Stomach (tissue), 4 donors: ENCODE data around the gene SYNE3.

ENCODE experiments used
- EP300 ChIP-seq: sonication (generic); formaldehyde crosslinking; IDR thresholded peaks from one replicate; pipeline ENCODE4 v1.6.1; 2017; ENCODE audit warnings: antibody characterized with exemption
- POLR2A ChIP-seq, 4 donors: fragments of 450-650 bp; IDR thresholded peaks; one replicate each; pipeline ENCODE4 v1.6.1; 2016; ENCODE audit warnings: antibody characterized with exemption in 4 of 4, control low read depth in 2 of 4, mild to moderate bottlenecking in 1 of 4, moderate library complexity in 1 of 4
- POLR2AphosphoS5 ChIP-seq, 3 donors: sonication (generic); formaldehyde crosslinking; IDR thresholded peaks; one replicate each; pipeline ENCODE4 v1.6.1; 2016; ENCODE audit warnings: antibody characterized with exemption in 3 of 3
- TF ChIP-seq, protein P1 (sequence below), 7 experiments: fragments of 450-650 bp in 4 of 7; fragments of 200-600 bp in 3 of 7; sonication (generic) in 3 of 7; IDR thresholded peaks; one replicate each; pipeline ENCODE4 v1.5.1; 2016 to 2019; ENCODE audit warnings: antibody characterized with exemption in 7 of 7, control low read depth in 2 of 7, mild to moderate bottlenecking in 1 of 7

DNA sequence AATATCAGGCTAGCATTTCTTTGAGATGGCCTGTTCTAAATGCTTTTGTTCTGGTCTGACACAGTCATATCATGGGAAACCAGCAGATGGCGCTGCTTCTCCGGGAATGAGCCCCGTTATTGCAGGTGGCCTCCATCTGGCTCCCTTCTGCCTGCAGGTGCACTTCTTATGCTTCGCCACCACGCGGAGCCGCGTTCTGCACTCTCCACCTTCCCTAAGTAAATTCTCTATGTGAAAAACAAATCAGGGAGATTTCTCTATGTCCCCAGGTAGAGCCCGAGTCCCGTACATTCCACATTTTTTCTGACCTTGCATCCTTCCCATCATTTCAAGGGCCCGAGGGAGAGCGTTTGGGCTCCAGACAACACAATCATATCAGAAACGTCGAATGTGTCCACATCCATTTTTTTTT, 44.6 kb upstream of the SYNE3 start:
- TF ChIP-seq, protein P1, sequence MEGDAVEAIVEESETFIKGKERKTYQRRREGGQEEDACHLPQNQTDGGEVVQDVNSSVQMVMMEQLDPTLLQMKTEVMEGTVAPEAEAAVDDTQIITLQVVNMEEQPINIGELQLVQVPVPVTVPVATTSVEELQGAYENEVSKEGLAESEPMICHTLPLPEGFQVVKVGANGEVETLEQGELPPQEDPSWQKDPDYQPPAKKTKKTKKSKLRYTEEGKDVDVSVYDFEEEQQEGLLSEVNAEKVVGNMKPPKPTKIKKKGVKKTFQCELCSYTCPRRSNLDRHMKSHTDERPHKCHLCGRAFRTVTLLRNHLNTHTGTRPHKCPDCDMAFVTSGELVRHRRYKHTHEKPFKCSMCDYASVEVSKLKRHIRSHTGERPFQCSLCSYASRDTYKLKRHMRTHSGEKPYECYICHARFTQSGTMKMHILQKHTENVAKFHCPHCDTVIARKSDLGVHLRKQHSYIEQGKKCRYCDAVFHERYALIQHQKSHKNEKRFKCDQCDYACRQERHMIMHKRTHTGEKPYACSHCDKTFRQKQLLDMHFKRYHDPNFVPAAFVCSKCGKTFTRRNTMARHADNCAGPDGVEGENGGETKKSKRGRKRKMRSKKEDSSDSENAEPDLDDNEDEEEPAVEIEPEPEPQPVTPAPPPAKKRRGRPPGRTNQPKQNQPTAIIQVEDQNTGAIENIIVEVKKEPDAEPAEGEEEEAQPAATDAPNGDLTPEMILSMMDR (IDR thresholded peaks at IDR 0.05), result peak in 6 of 7 experiments; percentile 92 to 99 (median 95)
- TF ChIP-seq POLR2A (IDR thresholded peaks at IDR 0.05) (no peak), POLR2AphosphoS5 (IDR thresholded peaks at IDR 0.05) (peak in 2 of 3 donors; percentile 55 to 79), EP300 (no peak)
